Gastrocnemius medialis (tissue), 4 donors: ENCODE data around the gene HOXC13.

Source experiments
- POLR2A ChIP-seq, 2 donors: fragments of 450-650 bp; IDR thresholded peaks; one replicate each; pipeline ENCODE4 v1.6.1; 2017; ENCODE audit warnings: antibody characterized with exemption in 2 of 2, mild to moderate bottlenecking in 2 of 2, moderate library complexity in 2 of 2
- TF ChIP-seq, protein P1 (sequence below), 5 experiments: fragments of 450-650 bp in 3 of 5; fragments of 200-600 bp in 2 of 5; sonication (generic) in 2 of 5; IDR thresholded peaks in 4 of 5; conservative IDR thresholded peaks in 1 of 5; 1 replicate in 4 of 5; 2 replicates in 1 of 5; pipeline ENCODE4 v1.5.1; 2016 to 2019; ENCODE audit warnings: antibody characterized with exemption in 5 of 5, mild to moderate bottlenecking in 3 of 5, moderate library complexity in 3 of 5

DNA sequence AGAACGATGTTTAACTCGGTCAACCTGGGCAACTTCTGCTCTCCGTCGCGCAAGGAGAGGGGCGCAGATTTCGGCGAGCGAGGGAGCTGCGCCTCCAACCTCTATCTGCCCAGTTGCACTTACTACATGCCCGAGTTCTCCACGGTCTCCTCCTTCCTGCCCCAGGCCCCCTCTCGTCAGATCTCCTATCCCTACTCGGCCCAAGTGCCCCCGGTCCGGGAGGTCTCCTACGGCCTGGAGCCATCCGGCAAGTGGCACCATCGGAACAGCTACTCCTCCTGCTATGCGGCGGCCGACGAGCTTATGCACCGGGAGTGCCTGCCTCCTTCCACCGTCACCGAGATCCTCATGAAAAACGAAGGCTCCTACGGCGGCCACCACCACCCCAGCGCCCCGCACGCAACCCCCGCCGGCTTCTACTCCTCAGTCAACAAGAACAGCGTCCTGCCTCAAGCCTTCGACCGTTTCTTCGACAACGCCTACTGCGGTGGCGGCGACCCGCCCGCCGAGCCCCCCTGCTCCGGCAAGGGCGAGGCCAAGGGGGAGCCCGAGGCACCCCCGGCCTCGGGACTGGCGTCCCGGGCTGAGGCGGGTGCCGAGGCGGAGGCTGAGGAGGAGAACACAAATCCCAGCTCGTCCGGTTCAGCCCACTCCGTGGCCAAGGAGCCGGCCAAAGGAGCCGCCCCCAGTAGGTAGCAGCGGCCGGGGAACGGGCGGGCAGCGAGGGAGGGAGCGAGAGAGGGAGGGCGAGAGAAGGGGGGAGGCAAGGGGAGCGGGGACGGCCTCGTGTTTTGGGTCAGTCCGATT lies 34.8 kb downstream of the HOXC13 start:
- TF ChIP-seq, protein P1, sequence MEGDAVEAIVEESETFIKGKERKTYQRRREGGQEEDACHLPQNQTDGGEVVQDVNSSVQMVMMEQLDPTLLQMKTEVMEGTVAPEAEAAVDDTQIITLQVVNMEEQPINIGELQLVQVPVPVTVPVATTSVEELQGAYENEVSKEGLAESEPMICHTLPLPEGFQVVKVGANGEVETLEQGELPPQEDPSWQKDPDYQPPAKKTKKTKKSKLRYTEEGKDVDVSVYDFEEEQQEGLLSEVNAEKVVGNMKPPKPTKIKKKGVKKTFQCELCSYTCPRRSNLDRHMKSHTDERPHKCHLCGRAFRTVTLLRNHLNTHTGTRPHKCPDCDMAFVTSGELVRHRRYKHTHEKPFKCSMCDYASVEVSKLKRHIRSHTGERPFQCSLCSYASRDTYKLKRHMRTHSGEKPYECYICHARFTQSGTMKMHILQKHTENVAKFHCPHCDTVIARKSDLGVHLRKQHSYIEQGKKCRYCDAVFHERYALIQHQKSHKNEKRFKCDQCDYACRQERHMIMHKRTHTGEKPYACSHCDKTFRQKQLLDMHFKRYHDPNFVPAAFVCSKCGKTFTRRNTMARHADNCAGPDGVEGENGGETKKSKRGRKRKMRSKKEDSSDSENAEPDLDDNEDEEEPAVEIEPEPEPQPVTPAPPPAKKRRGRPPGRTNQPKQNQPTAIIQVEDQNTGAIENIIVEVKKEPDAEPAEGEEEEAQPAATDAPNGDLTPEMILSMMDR (IDR thresholded peaks at IDR 0.05 in 4 of 5, conservative IDR thresholded peaks at IDR 0.05 in 1 of 5), result no peak
- TF ChIP-seq POLR2A (IDR thresholded peaks at IDR 0.05), result peak; percentile 12 to 16
